Left renal cortex interstitium (tissue), 4 donors: Measurements from ENCODE around the gene ARID3A. TPM values are rescaled to one million over a fixed set of nuclear protein-coding genes. Genes with fewer than 3 reads are reported as not detected.
"Not testable (repeated sequence)": the region's sequence is repeated elsewhere in the genome, so short reads cannot be mapped to it uniquely, and the experiment has no call there.

Source experiments
- DNase-seq, 4 donors: peaks; one replicate each; pipeline ENCODE4 v3.0.0-alpha.2; 2013; ENCODE audit warnings: low read depth in 4 of 4, low spot score in 2 of 4, missing footprints in 1 of 4
- polyA plus RNA-seq, 4 donors: library from polyadenylated mRNA; unstranded; fragments of 120-200 nt; gene quantifications; one replicate each; pipeline ENCODE4 v1.2.1, GENCODE V29; 2013; ENCODE audit not compliant: insufficient read length in 4 of 4

The ARID3A gene
- polyA plus RNA-seq, 4 donors: 16.3 to 37.2 (median 29.1) TPM

GRCh38 chr19:944171-944567 is 18.3 kb downstream of the ARID3A start:
- no peak for DNase-seq

- no peak for DNase-seq
Observed at GRCh38 chr19:944663-945241, 18.9 kb downstream of the ARID3A start.

- no peak for DNase-seq
Observed at GRCh38 chr19:945401-946252, 19.8 kb downstream of the ARID3A start.

GRCh38 chr19:947090-947706 is 21.4 kb downstream of the ARID3A start:
- DNase-seq: no peak

GRCh38 chr19:947707-948539 is 22.1 kb downstream of the ARID3A start:
- no peak for DNase-seq

GRCh38 chr19:948842-949496 is 23.1 kb downstream of the ARID3A start:
- DNase-seq: no peak

- no peak for DNase-seq
Observed at GRCh38 chr19:950352-951066, 24.7 kb downstream of the ARID3A start.

- no peak for DNase-seq
Observed at GRCh38 chr19:952049-952679, 26.3 kb downstream of the ARID3A start.

- DNase-seq: no peak
Observed at GRCh38 chr19:952680-953444, 27.0 kb downstream of the ARID3A start.

- no peak for DNase-seq
Observed at GRCh38 chr19:953445-954271, 27.8 kb downstream of the ARID3A start.

GRCh38 chr19:954272-954671 is 28.4 kb downstream of the ARID3A start:
- DNase-seq: no peak

GRCh38 chr19:954672-955494 is 29.0 kb downstream of the ARID3A start:
- no peak for DNase-seq

GRCh38 chr19:955803-956765 is 30.2 kb downstream of the ARID3A start:
- DNase-seq: no peak

- no peak for DNase-seq
Observed at GRCh38 chr19:956766-957440, 31.1 kb downstream of the ARID3A start.

- not testable (repeated sequence) for DNase-seq
Observed at GRCh38 chr19:957578-957977, 31.7 kb downstream of the ARID3A start.
